Measurements from ENCODE around the gene SLC35A2.
A peak's percentile ranks its signal among the peaks of the same experiment; 100 is the strongest.

SLC35A2 gene

GRCh38 chrX:48938721-48939425, 27.4 kb upstream of the SLC35A2 start:
- Histone ChIP-seq H3K9ac (ENCODE audit: low read length) (peak overlapping the region; percentile 91), H3K4me3 (ENCODE audit: low read length) (peak overlapping the region; percentile 62), H3K27me3 (ENCODE audit: low read depth, low read length) (no peaks in the 10 kb centered on the region), H3K4me2 (ENCODE audit: low read length) (peak overlapping the region; percentile 85), H2AFZ (ENCODE audit: low read depth, low read length) (no peak overlapping the region), H3K27ac (ENCODE audit: low read length) (peak overlapping the region; percentile 100), H3K4me1 (ENCODE audit: low read length) (peaks cover 95% of the 10 kb centered on the region), H3K36me3 (replicated peaks; ENCODE audit: low read depth, low read length) (peaks cover 31% of the 10 kb centered on the region), H3K79me2 (ENCODE audit: low read length) (peaks cover 80% of the 10 kb centered on the region), H4K20me1 (ENCODE audit: insufficient read depth, low read length) (no peaks in the 10 kb centered on the region), H3K9me3 (ENCODE audit: insufficient read depth, low read length) (no peaks in the 10 kb centered on the region)
- no peak for TF ChIP-seq CTCF (IDR thresholded peaks at IDR 0.05; ENCODE audit: low read depth, low read length)
- TF ChIP-seq EZH2phosphoT487 (IDR thresholded peaks at IDR 0.05; ENCODE audit: low read depth): no peak

- no peaks in the 10 kb centered on the region for H3K9me3 ChIP-seq (ENCODE audit: insufficient read depth, low read length)
- H3K27ac ChIP-seq (ENCODE audit: low read length): peak overlapping the region; percentile 100
- no peak overlapping the region for H2AFZ ChIP-seq (ENCODE audit: low read depth, low read length)
- H4K20me1 ChIP-seq (ENCODE audit: insufficient read depth, low read length): no peaks in the 10 kb centered on the region
- peak overlapping the region; percentile 62 for H3K4me3 ChIP-seq (ENCODE audit: low read length)
- H3K27me3 ChIP-seq (ENCODE audit: low read depth, low read length): no peaks in the 10 kb centered on the region
- peaks cover 31% of the 10 kb centered on the region for H3K36me3 ChIP-seq (replicated peaks; ENCODE audit: low read depth, low read length)
- peaks cover 73% of the 10 kb centered on the region for H3K79me2 ChIP-seq (ENCODE audit: low read length)
- H3K4me1 ChIP-seq (ENCODE audit: low read length): peaks cover 93% of the 10 kb centered on the region
- TF ChIP-seq CTCF (IDR thresholded peaks at IDR 0.05; ENCODE audit: low read depth, low read length) (peak; percentile 65), EZH2phosphoT487 (IDR thresholded peaks at IDR 0.05; ENCODE audit: low read depth) (peak; percentile 78; the same call in 1 of the 2 replicates)
- peak overlapping the region; percentile 85 for H3K4me2 ChIP-seq (ENCODE audit: low read length)
- peak overlapping the region; percentile 98 for H3K9ac ChIP-seq (ENCODE audit: low read length)
Measured at GRCh38 chrX:48937054-48937907, 25.8 kb upstream of the SLC35A2 start.

GRCh38 chrX:48936429-48937053, 25.1 kb upstream of the SLC35A2 start:
- Histone ChIP-seq H3K79me2 (ENCODE audit: low read length) (peaks cover 70% of the 10 kb centered on the region), H3K9me3 (ENCODE audit: insufficient read depth, low read length) (no peaks in the 10 kb centered on the region), H3K27me3 (ENCODE audit: low read depth, low read length) (no peaks in the 10 kb centered on the region), H3K36me3 (replicated peaks; ENCODE audit: low read depth, low read length) (peaks cover 31% of the 10 kb centered on the region), H3K4me2 (ENCODE audit: low read length) (peak overlapping the region; percentile 82), H3K27ac (ENCODE audit: low read length) (peak overlapping the region; percentile 100), H4K20me1 (ENCODE audit: insufficient read depth, low read length) (no peaks in the 10 kb centered on the region), H3K4me3 (ENCODE audit: low read length) (peak overlapping the region; percentile 58), H2AFZ (ENCODE audit: low read depth, low read length) (no peak overlapping the region), H3K4me1 (ENCODE audit: low read length) (peaks cover 87% of the 10 kb centered on the region), H3K9ac (ENCODE audit: low read length) (peak overlapping the region; percentile 98)
- TF ChIP-seq EZH2phosphoT487 (IDR thresholded peaks at IDR 0.05; ENCODE audit: low read depth): no peak
- TF ChIP-seq CTCF (IDR thresholded peaks at IDR 0.05; ENCODE audit: low read depth, low read length): no peak

- H3K4me3 ChIP-seq (ENCODE audit: low read length): peak overlapping the region; percentile 57; the same call in 1 of the 2 replicates
Measured at GRCh38 chrX:48935301-48935670, 23.8 kb upstream of the SLC35A2 start.

More at GRCh38 chrX:48935301-48935670, 23.8 kb upstream of the SLC35A2 start:
- Histone ChIP-seq H3K9ac (ENCODE audit: low read length) (peak overlapping the region; percentile 98), H2AFZ (ENCODE audit: low read depth, low read length) (no peak overlapping the region), H3K79me2 (ENCODE audit: low read length) (peaks cover 64% of the 10 kb centered on the region), H3K4me2 (ENCODE audit: low read length) (peak overlapping the region; percentile 92), H3K9me3 (ENCODE audit: insufficient read depth, low read length) (no peaks in the 10 kb centered on the region), H3K27ac (ENCODE audit: low read length) (peak overlapping the region; percentile 100), H3K36me3 (replicated peaks; ENCODE audit: low read depth, low read length) (peaks cover 32% of the 10 kb centered on the region), H3K4me1 (ENCODE audit: low read length) (peaks cover 76% of the 10 kb centered on the region), H4K20me1 (ENCODE audit: insufficient read depth, low read length) (no peaks in the 10 kb centered on the region), H3K27me3 (ENCODE audit: low read depth, low read length) (no peaks in the 10 kb centered on the region)
- no peak for TF ChIP-seq CTCF (IDR thresholded peaks at IDR 0.05; ENCODE audit: low read depth, low read length)
- TF ChIP-seq EZH2phosphoT487 (IDR thresholded peaks at IDR 0.05; ENCODE audit: low read depth): no peak
